Endothelial cell of umbilical vein (primary cell): ENCODE measurements around the gene MFSD6. TPM values are rescaled to one million over a fixed set of nuclear protein-coding genes. Genes with fewer than 3 reads are reported as not detected.

ENCODE experiments used
- BruUV-seq: library from RNA; stranded (reverse); fragments of 400-500 nt; replicated peaks from 2 replicates; lab custom pipeline; 2021; lab: Mats Ljungman, UMichigan
- CTCF ChIA-PET: fragments of 300-600, 350-600 bp; sonication (Branson Sonifier 250); formaldehyde crosslinking; loops from one replicate; lab custom pipeline; 2021; ENCODE audit warnings: antibody characterized with exemption, inconsistent platforms; lab: Charles Lee
- POLR2A ChIA-PET: fragments of 300-600, 350-600 bp; sonication (Branson Sonifier 250); formaldehyde crosslinking; loops from one replicate; lab custom pipeline; 2021; ENCODE audit warnings: antibody characterized with exemption, inconsistent platforms; lab: Charles Lee
- DNase-seq: peaks from one replicate; pipeline ENCODE4 v3.0.0-alpha.2; 2011; ENCODE audit warnings: low read depth, low spot score
- FAIRE-seq: peaks from 2 replicates; lab custom pipeline; 2011; peaks lifted over from hg19 to GRCh38; lab: Jason Lieb, UNC
- H2AFZ ChIP-seq: 2 replicates; pipeline ENCODE4 v1.6.0; 2012; ENCODE audit warnings: low read depth, low read length, control low read depth, inconsistent platforms
- H3K27ac ChIP-seq: 2 replicates; pipeline ENCODE4 v1.5.1; 2011; ENCODE audit warnings: low read depth, mild to moderate bottlenecking, control low read depth, low read length, moderate library complexity; ENCODE audit not compliant: insufficient read depth
- H3K27me3 ChIP-seq, 2 experiments: 2 replicates each; pipeline versions ENCODE4 v1.6.0 to v1.6.1; 2011; ENCODE audit warnings: low read length in 2 of 2, mixed read lengths in 1 of 2; ENCODE audit not compliant: control insufficient read depth in 2 of 2, insufficient read depth in 2 of 2
- H3K36me3 ChIP-seq, 2 experiments: 2 replicates in 1 of 2; 3 replicates in 1 of 2; pipeline ENCODE4 v1.5.1; 2011; ENCODE audit warnings: low read length in 2 of 2, mild to moderate bottlenecking in 1 of 2, moderate library complexity in 1 of 2; ENCODE audit not compliant: control insufficient read depth in 2 of 2, insufficient read depth in 2 of 2; ENCODE audit errors: extremely low read depth in 1 of 2
- H3K4me1 ChIP-seq: 3 replicates; pipeline ENCODE4 v1.5.1; 2011; ENCODE audit warnings: mild to moderate bottlenecking, low read length; ENCODE audit not compliant: control insufficient read depth, insufficient read depth; ENCODE audit errors: extremely low read depth
- H3K4me2 ChIP-seq: 2 replicates; pipeline ENCODE4 v1.6.1; 2011; ENCODE audit warnings: low read length, control low read depth, mixed read lengths; ENCODE audit not compliant: insufficient read depth
- H3K4me3 ChIP-seq, 3 experiments: fragments of 200-600 bp in 1 of 3; sonication (generic), shearing (Covaris generic) in 1 of 3; replicated peaks in 1 of 3; 2 replicates each; pipeline ENCODE4 v1.5.1; 2011 to 2016; ENCODE audit warnings: control low read depth in 3 of 3, low read length in 3 of 3, mild to moderate bottlenecking in 2 of 3, inconsistent platforms in 1 of 3, low read depth in 1 of 3, moderate library complexity in 1 of 3; ENCODE audit not compliant: insufficient read depth in 1 of 3
- H3K79me2 ChIP-seq: 2 replicates; pipeline ENCODE4 v1.6.0; 2012; ENCODE audit warnings: low read length, inconsistent platforms; ENCODE audit not compliant: control insufficient read depth, insufficient read depth
- H3K9ac ChIP-seq: replicated peaks from 2 replicates; pipeline ENCODE3; 2011; ENCODE audit warnings: low read length, control low read depth; ENCODE audit not compliant: insufficient read depth; ENCODE audit errors: extremely low read depth
- H3K9me1 ChIP-seq: replicated peaks from 3 replicates; pipeline ENCODE4 v1.6.0; 2011; ENCODE audit warnings: mild to moderate bottlenecking, low read length; ENCODE audit not compliant: control insufficient read depth, insufficient read depth; ENCODE audit errors: extremely low read depth
- H3K9me3 ChIP-seq: replicated peaks from 2 replicates; pipeline ENCODE4 v1.5.1; 2012; ENCODE audit warnings: low read length, inconsistent platforms; ENCODE audit not compliant: control insufficient read depth, insufficient read depth
- H4K20me1 ChIP-seq: replicated peaks from 2 replicates; pipeline ENCODE3; 2011; ENCODE audit warnings: mild to moderate bottlenecking, low read length; ENCODE audit not compliant: control insufficient read depth, insufficient read depth; ENCODE audit errors: extremely low read depth
- EZH2 ChIP-seq: IDR thresholded peaks from 2 replicates; pipeline ENCODE4 v1.6.1; 2012; ENCODE audit warnings: borderline replicate concordance, low read depth, mild to moderate bottlenecking, moderate library complexity, low read length, inconsistent platforms; ENCODE audit not compliant: severe bottlenecking
- FOS ChIP-seq: IDR thresholded peaks from 2 replicates; pipeline ENCODE4 v1.6.1; 2011; ENCODE audit warnings: mild to moderate bottlenecking, low read length, moderate library complexity, borderline replicate concordance; ENCODE audit not compliant: insufficient read depth
- GATA2 ChIP-seq: IDR thresholded peaks from 2 replicates; pipeline ENCODE4 v1.7.0; 2011; ENCODE audit warnings: low read depth, mild to moderate bottlenecking, moderate library complexity, mixed read lengths, low read length; ENCODE audit not compliant: insufficient read length, insufficient read depth
- JUN ChIP-seq: IDR thresholded peaks from 2 replicates; pipeline ENCODE4 v1.6.1; 2011; ENCODE audit warnings: borderline replicate concordance, low read depth; ENCODE audit not compliant: insufficient read length, insufficient read depth
- MAX ChIP-seq: IDR thresholded peaks from 2 replicates; pipeline ENCODE4 v1.6.1; 2011; ENCODE audit not compliant: insufficient read depth, insufficient read length
- MYC ChIP-seq: IDR thresholded peaks from one replicate; pipeline ENCODE4 v1.6.1; 2011; ENCODE audit warnings: mild to moderate bottlenecking, low read depth, low read length
- POLR2A ChIP-seq: IDR thresholded peaks from 2 replicates; pipeline ENCODE4 v1.6.1; 2012; ENCODE audit warnings: low read depth, mild to moderate bottlenecking, control low read depth, low read length
- POLR2AphosphoS5 ChIP-seq: IDR thresholded peaks from 2 replicates; pipeline ENCODE4 v1.6.1; 2012; ENCODE audit warnings: low read depth, mild to moderate bottlenecking, control low read depth, low read length, moderate library complexity; ENCODE audit not compliant: insufficient read depth
- dilution Hi-C: fragments of 300-500 bp; cut with MboI; formaldehyde crosslinking; loops from one replicate; pipeline ENCODE4 v1.15.0; 2019; ENCODE audit warnings: low sequenced_read_pairs; ENCODE audit not compliant: extremely low pct_ligation_motif_present
- intact Hi-C: fragments of 100-400 bp; cut with micrococcal nuclease; formaldehyde crosslinking; loops from one replicate; pipeline ENCODE4 v1.10.0; 2022
- polyA plus RNA-seq, 4 experiments: library from polyadenylated mRNA; depleted of rRNA in 3 of 4; stranded (reverse) in 3 of 4; unstranded in 1 of 4; fragments of >200 nt; gene quantifications; 2 replicates each; pipeline versions ENCODE4 v1.2.1 to v1.2.3, GENCODE V29; 2011 to 2012; ENCODE audit warnings: missing spikeins in 1 of 4
- total RNA-seq: library from RNA; stranded (reverse); gene quantifications from 2 replicates; pipeline ENCODE4 v1.2.3, GENCODE V29; 2021
- TF ChIP-seq, protein P1 (sequence below), 2 donors: IDR thresholded peaks; 1 replicate in 1 of 2; 2 replicates in 1 of 2; pipeline ENCODE4 v1.5.1; 2011; ENCODE audit warnings: low read length in 2 of 2, mild to moderate bottlenecking in 2 of 2, moderate library complexity in 2 of 2, control low read depth in 1 of 2, inconsistent platforms in 1 of 2, low read depth in 1 of 2; ENCODE audit not compliant: insufficient read depth in 1 of 2; ENCODE audit errors: extremely low read depth in 1 of 2

Gene MFSD6
- total and polyA plus RNA-seq, 2 donors (not counting 3 experiments of a cell fraction or from before 2014, with no cell fraction given) = 4.3 to 4.5 TPM

DNA sequence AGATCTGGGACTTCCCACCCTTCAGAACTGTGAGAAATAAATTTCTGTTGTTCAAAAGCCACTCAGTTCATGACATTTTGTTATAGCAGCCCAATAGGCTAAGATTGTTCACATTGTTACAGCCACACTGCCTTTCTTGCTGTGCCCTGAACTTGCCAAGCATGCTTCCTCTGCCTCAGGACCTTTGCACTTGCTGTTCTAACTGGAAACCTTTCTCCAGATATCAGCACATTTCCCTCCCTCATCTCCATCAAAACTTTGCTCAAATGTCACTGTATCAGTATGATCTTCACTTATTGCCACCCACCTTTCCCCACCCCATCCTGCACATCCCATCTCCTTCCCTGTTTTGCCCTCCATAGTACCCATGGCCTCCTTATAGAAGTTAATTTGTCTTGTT lies 32.1 kb upstream of the MFSD6 start:
- no peak for DNase-seq
- Histone ChIP-seq H3K4me2 (no peak overlapping the region), H3K4me1 (no peaks in the 10 kb centered on the region), H3K27me3 (peaks cover 0 to 4% of the 10 kb centered on the region in 2 experiments), H3K79me2 (no peaks in the 10 kb centered on the region), H3K9ac (no peak overlapping the region), H3K4me3 (no peak overlapping the region), H2AFZ (no peak overlapping the region), H3K36me3 (peaks cover 0 to 2% of the 10 kb centered on the region in 2 experiments), H3K9me1 (no peaks in the 10 kb centered on the region), H3K27ac (no peak overlapping the region), H4K20me1 (no peaks in the 10 kb centered on the region), H3K9me3 (no peaks in the 10 kb centered on the region)
- POLR2A ChIA-PET = no interaction called here
- BruUV-seq = no TSS peak
- TF ChIP-seq MAX (no peak), POLR2A (no peak), JUN (no peak), POLR2AphosphoS5 (no peak), MYC (no peak), FOS (no peak), EZH2 (no peak), GATA2 (no peak)
- TF ChIP-seq, protein P1, sequence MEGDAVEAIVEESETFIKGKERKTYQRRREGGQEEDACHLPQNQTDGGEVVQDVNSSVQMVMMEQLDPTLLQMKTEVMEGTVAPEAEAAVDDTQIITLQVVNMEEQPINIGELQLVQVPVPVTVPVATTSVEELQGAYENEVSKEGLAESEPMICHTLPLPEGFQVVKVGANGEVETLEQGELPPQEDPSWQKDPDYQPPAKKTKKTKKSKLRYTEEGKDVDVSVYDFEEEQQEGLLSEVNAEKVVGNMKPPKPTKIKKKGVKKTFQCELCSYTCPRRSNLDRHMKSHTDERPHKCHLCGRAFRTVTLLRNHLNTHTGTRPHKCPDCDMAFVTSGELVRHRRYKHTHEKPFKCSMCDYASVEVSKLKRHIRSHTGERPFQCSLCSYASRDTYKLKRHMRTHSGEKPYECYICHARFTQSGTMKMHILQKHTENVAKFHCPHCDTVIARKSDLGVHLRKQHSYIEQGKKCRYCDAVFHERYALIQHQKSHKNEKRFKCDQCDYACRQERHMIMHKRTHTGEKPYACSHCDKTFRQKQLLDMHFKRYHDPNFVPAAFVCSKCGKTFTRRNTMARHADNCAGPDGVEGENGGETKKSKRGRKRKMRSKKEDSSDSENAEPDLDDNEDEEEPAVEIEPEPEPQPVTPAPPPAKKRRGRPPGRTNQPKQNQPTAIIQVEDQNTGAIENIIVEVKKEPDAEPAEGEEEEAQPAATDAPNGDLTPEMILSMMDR (IDR thresholded peaks at IDR 0.05; ENCODE audit: extremely low read depth in 1 of 2, insufficient read depth in 1 of 2, low read depth in 1 of 2, low read length in 2 of 2) = no peak
- CTCF ChIA-PET = interaction anchor here (1.5 kb wide), 1 partner anchor 47 kb away, joined by 5 read pairs; no protein-coding TSS in a partner anchor
- no peak for FAIRE-seq
- dilution Hi-C loops (no loop called here), intact Hi-C loops (no loop called here)
